Measurements from ENCODE around the gene CEBPA. TPM values are rescaled to one million over a fixed set of nuclear protein-coding genes. Genes with fewer than 3 reads are reported as not detected.

CEBPA gene
- total RNA-seq, 2 experiments from 2014 or later, result 0.84 to 1.4 TPM

DNA sequence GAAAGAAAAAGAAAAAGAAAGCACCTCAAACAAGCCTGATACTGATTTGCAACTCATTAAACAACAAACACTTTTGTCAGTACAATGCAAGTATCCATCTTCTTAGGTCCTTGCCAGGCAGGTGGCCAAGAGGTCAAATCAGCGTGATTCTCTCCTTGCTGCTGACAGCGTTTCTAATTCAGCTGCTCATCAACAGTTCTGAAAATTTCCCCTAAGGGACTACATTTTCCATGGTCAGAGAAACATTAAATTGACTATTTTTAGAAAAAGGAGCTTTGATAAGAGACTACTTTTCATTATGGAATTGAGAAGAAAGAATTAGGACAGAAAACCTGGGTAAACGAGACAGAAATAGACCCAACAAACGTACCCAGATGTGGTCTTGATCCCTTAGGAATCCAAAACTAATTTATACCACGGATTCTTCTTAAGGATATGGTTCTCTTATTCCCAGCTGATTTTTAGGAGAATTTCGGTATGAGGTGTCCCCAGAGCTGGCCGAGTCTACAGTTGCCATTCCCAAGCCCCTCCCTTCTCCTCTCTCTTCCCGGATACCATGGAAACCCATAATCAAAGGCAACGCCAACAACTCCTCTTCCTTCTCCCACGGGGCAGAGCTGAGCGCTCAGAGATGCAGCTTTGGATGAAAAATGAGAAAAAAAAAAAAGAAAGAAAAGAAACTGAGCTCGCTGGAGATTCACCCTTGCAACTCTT, 41.7 kb upstream of the CEBPA start:
- Mint-ChIP-seq H3K4me3 (no peak overlapping the region), H3K36me3 (ENCODE audit: low read depth) (no peaks in the 10 kb centered on the region), H3K27me3 (peaks cover 72% of the 10 kb centered on the region), H3K9me3 (no peaks in the 10 kb centered on the region), H3K27ac (no peak overlapping the region), H3K4me1 (ENCODE audit: low read depth) (no peaks in the 10 kb centered on the region)
- POLR2A ChIA-PET, result no interaction called here
- Histone ChIP-seq H3K4me3 (ENCODE audit: low read length) (no peak overlapping the region), H3K4me1 (ENCODE audit: insufficient read depth, low read length) (no peaks in the 10 kb centered on the region), H3K9me3 (ENCODE audit: control insufficient read depth in 1 of 2, insufficient read depth in 1 of 2, low read length in 2 of 2) (no peaks in the 10 kb centered on the region), H3K27ac (ENCODE audit: low read depth in 1 of 2, low read length in 2 of 2) (no peak overlapping the region), H3K27me3 (ENCODE audit: control insufficient read depth in 1 of 2, insufficient read depth in 2 of 2, low read length in 2 of 2) (peaks cover 19 to 30% of the 10 kb centered on the region in 2 experiments), H3K36me3 (ENCODE audit: insufficient read depth, low read length) (no peaks in the 10 kb centered on the region)
- DNase-seq (no peak), ATAC-seq (ENCODE audit: poor library complexity) (no peak)
- CTCF ChIA-PET, result no interaction called here
- TF ChIP-seq, protein P1, sequence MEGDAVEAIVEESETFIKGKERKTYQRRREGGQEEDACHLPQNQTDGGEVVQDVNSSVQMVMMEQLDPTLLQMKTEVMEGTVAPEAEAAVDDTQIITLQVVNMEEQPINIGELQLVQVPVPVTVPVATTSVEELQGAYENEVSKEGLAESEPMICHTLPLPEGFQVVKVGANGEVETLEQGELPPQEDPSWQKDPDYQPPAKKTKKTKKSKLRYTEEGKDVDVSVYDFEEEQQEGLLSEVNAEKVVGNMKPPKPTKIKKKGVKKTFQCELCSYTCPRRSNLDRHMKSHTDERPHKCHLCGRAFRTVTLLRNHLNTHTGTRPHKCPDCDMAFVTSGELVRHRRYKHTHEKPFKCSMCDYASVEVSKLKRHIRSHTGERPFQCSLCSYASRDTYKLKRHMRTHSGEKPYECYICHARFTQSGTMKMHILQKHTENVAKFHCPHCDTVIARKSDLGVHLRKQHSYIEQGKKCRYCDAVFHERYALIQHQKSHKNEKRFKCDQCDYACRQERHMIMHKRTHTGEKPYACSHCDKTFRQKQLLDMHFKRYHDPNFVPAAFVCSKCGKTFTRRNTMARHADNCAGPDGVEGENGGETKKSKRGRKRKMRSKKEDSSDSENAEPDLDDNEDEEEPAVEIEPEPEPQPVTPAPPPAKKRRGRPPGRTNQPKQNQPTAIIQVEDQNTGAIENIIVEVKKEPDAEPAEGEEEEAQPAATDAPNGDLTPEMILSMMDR (IDR thresholded peaks at IDR 0.05), result no peak
- intact Hi-C loops (cut with DNase I, micrococcal nuclease), result no loop called here

DNA sequence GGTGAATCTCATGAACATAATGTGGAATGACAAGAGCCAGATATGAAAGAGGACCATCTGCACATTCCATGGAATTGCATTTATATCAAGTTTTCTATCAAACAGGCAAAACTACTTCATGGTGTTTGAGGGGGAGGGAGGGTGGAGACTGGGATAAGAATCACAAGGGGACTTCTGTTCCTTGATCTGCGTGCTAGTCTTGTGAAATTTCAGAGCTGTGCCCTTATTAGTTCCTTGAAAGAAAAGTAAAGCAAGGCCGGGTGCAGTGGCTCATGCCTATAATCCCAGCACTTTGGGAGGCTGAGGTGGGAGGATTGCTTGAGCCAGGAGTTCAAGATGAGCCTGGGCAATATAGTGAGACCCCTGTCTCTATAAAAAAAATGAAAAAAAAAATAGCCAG, 41.0 kb upstream of the CEBPA start:
- H3K9me3 Mint-ChIP-seq, result no peaks in the 10 kb centered on the region
- no peak overlapping the region for H3K4me3 Mint-ChIP-seq
- Histone ChIP-seq H3K27ac (ENCODE audit: low read depth in 1 of 2, low read length in 2 of 2) (no peak overlapping the region), H3K4me3 (ENCODE audit: low read length) (no peak overlapping the region), H3K9me3 (ENCODE audit: control insufficient read depth in 1 of 2, insufficient read depth in 1 of 2, low read length in 2 of 2) (no peaks in the 10 kb centered on the region), H3K36me3 (ENCODE audit: insufficient read depth, low read length) (no peaks in the 10 kb centered on the region), H3K4me1 (ENCODE audit: insufficient read depth, low read length) (no peaks in the 10 kb centered on the region), H3K27me3 (ENCODE audit: control insufficient read depth in 1 of 2, insufficient read depth in 2 of 2, low read length in 2 of 2) (peaks cover 16 to 27% of the 10 kb centered on the region in 2 experiments)
- TF ChIP-seq, protein P1 (IDR thresholded peaks at IDR 0.05), result no peak
- ATAC-seq (ENCODE audit: poor library complexity) (no peak), DNase-seq (no peak)
- intact Hi-C loops (cut with DNase I, micrococcal nuclease), result no loop called here
- H3K27me3 Mint-ChIP-seq, result peaks cover 72% of the 10 kb centered on the region
- H3K27ac Mint-ChIP-seq, result no peak overlapping the region
- H3K4me1 Mint-ChIP-seq (ENCODE audit: low read depth), result no peaks in the 10 kb centered on the region
- ChIA-PET CTCF (no interaction called here), POLR2A (no interaction called here)
- no peaks in the 10 kb centered on the region for H3K36me3 Mint-ChIP-seq (ENCODE audit: low read depth)

DNA sequence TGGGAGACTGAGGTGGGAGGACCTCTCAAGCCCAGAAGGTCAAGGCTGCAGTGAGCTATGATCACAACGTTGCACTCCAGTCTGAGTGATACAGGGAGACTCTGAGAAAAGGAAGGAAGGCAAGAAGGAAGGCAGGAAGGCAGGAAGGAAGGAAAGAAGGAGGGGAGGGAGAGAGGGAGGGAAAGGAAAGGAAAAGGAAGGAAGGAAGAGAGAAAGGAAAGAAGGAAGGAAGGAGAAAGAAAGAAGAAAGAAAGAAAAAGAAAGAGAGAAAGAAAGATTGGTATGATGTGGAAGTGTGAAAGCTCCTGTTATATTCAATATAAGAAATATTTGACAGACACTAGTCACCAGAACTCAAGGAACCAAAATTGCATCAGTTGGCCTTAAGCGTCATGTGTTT, 38.7 kb upstream of the CEBPA start:
- DNase-seq, result no peak
- Histone ChIP-seq H3K4me1 (ENCODE audit: insufficient read depth, low read length) (no peaks in the 10 kb centered on the region), H3K36me3 (ENCODE audit: insufficient read depth, low read length) (no peaks in the 10 kb centered on the region), H3K9me3 (ENCODE audit: control insufficient read depth in 1 of 2, insufficient read depth in 1 of 2, low read length in 2 of 2) (no peaks in the 10 kb centered on the region), H3K27ac (ENCODE audit: low read depth in 1 of 2, low read length in 2 of 2) (no peak overlapping the region), H3K4me3 (ENCODE audit: low read length) (no peak overlapping the region), H3K27me3 (ENCODE audit: control insufficient read depth in 1 of 2, insufficient read depth in 2 of 2, low read length in 2 of 2) (peaks cover 15 to 27% of the 10 kb centered on the region in 2 experiments)
- ChIA-PET CTCF (no interaction called here), POLR2A (interaction anchor here (0.6 kb wide), 1 partner anchor 1559 kb away, joined by 3 read pairs; no protein-coding TSS in a partner anchor)
- TF ChIP-seq, protein P1 (IDR thresholded peaks at IDR 0.05), result no peak
- no peak overlapping the region for H3K27ac Mint-ChIP-seq
- no peak overlapping the region for H3K4me3 Mint-ChIP-seq
- no peak for ATAC-seq (ENCODE audit: poor library complexity)
- no peaks in the 10 kb centered on the region for H3K9me3 Mint-ChIP-seq
- H3K36me3 Mint-ChIP-seq (ENCODE audit: low read depth), result no peaks in the 10 kb centered on the region
- intact Hi-C loops (cut with DNase I, micrococcal nuclease), result no loop called here
- peaks cover 55% of the 10 kb centered on the region for H3K27me3 Mint-ChIP-seq
- H3K4me1 Mint-ChIP-seq (ENCODE audit: low read depth), result no peaks in the 10 kb centered on the region

Measured in CD4-positive, alpha-beta T cell (primary cell).